Colon (tissue), 2 donors: ENCODE measurements around the gene CCNL1.
"Not testable (repeated sequence)": the region's sequence is repeated elsewhere in the genome, so short reads cannot be mapped to it uniquely, and the experiment has no call there.

Experiments
- FAIRE-seq: peaks from 2 replicates; lab custom pipeline; 2012; peaks lifted over from hg19 to GRCh38; lab: Jason Lieb, UNC
- donor health status: control.
- donor health status: control.

Gene CCNL1

DNA sequence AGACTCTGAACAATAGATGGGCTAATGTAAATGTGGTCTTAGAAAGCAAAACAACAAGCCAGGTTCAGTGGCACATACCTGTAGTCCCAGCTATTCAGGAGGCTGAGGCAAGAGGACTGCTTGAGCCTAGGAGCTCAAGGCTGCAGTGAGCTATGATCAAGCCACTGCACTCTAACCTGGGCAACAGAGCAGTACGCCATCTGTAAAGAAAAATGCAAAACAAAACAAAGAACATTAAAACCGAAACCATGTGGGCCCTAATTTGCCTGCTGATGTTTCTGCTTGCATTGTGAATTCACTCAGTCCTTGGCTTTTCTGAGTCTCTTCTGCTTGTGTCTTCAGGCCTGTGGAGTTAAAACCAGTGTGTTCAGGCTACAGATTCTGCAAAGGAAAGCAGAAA is 56.7 kb downstream of the CCNL1 start:
- no peak for FAIRE-seq

DNA sequence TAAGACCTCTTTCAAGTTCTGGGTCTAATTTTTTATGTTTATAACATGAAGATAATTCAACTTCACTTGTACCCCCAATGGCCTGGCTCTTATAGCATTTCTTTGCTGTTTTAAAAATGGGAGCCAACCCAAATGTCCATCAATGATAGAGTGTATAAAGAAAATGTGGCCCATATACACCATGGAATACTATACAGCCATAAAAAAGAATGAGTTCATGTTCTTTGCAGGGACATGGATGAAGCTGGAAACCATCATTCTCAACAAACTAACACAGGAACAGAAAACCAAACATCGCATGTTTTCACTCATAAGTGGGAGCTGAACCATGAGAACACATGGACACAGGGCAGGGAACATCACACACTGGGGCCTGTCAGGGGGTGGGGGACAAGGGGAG is 57.4 kb downstream of the CCNL1 start:
- FAIRE-seq, result not testable (repeated sequence)

DNA sequence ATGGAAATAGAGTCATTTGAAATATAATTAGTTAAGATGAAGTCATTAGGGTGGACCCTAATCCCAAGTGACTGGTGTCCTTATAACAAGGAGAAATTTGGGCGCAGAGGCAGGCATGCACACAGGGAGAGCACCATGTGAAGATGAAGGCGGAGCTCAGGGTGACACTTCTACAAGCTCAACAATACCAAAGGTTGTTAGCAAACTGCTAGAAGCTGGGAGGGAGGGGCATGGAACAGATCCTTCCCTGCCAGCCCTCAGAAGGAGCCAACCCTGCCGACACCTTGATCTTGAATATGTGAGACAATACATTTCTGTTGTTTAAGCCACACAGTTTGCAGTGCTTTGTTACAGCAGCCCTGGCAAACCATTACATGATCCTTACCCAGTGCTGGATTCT is 57.8 kb downstream of the CCNL1 start:
- no peak for FAIRE-seq

DNA sequence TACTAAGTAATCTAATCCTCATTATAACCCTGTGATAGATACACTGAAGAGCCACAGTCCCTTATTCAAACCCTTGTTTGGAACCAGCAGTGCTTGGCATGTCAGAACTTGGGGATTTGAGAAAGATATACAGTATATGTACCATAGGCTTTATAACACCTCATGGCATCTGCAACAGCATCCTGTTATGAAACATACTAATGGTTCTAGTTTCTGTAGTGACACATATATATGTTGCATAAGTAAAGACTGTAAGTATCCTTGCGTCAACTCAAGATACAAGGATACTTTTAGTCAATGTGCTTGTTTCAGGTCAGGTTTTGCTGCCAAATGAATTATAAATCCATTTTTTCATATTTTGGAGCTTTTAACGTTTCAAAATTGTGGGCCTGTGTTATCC is 58.5 kb downstream of the CCNL1 start:
- FAIRE-seq, result no peak

DNA sequence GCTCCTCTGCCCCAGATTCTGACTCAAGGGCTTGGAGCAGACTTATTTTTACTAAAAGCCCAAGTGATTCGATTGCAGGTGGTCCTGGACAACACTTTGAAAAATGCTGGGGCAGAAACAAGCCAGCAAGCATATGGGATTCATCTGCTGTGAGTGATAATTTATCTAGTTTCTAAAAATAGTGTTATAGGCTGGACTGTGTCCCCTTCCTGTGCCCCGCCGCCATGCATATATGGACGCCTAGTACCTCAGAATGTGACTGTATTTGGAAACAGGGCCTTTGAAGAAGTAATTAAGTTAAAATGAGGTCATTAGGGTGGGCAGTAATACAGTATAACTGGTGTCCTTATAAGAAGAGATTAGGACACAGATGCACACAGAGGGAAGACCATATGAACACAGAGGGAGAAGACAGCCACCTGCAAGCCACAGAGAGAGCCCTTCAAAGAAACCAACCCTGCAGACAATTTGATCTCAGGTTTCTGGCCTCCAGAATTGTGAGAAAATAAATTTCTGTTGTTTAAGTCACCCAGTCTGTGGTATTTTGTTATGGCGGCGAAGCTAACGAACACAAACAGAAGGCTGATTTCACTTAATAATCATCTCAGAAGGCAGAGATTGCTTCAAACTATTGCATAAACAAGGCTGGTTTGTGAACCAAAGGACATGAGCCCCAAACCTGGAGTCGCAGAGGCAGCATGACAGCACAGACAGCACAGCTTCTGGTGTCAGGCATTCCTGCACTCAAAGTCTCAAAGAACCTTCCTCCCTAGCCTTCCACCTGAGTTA is 59.1 kb downstream of the CCNL1 start:
- FAIRE-seq, result no peak

DNA sequence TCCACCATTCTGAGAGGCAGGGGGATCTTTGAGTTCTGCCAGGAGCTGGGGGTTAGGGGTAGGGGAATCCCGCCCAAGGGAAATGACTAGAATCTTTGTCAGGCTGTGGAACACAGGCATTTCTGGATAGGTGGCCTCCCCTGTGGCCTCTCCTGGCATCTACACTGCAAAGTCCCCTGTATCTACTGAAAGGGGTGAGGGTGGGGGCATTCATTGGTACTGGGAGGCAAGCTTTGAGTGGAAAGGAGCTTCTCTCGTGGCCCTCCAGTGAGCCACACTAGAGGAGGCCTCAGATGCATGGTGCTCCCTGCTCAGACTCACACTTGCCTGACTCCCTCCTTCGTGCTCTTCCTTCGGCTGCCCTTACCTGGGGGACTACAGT is 59.9 kb downstream of the CCNL1 start:
- FAIRE-seq, result no peak

DNA sequence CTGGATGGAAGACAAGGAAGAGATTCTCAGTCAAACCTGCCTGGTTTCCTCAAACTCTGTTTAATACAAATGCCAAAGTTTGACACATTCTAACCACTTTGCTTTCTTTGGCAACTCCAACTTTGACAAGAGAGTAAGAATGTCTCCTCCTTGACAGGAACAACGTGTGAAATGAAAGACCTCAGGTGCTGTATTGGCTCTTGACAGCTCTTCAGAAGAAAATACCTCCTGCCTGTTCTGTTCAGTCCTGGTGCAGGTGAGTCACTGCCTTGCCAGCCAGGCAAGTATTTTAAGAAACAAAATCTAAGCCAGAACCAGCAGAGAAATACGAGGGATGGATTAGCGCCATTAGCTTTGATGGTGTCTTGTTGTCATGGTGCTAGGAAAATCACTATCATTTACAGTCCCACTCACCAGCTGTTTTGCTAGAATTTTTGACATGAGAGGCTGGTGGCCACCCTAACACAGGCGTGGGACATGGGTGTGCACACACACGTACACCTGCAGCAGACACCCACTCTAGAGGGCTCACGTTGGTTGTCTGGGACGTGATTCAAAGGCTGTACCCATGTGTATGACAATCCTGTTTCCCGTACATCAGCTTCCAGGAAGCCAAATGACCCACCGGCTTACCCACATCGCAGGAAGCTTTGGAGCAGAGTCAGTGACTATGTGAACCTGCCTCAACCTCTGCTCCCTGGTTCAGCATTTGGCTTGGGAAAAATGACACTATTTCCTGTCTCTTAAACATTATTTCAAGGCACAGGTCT is 60.4 kb downstream of the CCNL1 start:
- no peak for FAIRE-seq

DNA sequence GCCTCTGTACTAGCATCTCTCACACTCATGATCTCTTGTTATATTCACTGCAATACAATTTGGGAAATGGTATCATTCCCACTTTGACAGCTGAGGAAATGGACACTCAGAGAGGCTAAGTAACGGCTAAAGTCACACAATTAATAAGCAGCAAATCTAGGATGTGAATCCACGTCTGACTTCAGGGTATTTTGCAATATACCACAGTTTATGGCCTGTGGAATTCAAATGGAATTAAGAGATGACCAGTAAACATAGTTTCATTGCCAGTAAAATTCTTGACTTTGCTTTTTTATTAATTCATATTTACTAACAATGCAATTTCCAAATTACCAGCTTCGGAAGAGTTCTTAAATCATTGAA is 61.1 kb downstream of the CCNL1 start:
- no peak for FAIRE-seq

DNA sequence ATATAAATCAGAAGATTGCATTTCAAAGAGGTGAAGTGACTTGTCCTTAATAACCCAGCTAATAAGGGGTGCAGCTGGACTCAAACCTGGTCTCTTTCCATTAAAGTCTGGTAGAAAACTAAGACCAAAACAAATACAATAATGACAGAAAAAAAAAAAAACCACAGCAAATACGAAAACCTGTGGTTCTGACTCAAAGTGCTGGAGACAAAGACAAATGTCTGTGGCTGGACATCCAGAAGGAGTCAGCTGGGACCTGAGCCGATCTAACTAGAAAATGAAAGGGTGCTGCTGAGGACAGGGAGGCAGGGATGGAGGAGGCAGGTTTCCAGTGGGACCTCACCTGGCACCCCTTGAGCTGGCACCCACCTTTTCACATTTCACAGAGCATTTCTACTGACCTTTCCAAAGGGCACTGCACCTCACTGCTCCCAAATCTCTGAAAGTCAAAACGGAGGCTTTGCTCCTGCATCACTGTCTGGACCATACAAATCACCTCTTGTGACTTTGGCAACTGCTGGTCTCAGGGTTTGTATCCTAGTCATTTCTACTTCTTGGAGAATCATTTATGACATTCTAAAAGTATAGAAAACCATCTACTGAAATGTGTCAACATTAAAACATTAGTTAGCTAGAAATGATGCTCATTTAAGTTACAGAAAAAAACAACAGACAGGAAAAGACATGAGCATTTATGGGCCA is 61.7 kb downstream of the CCNL1 start:
- no peak for FAIRE-seq
